AG09319 (cell line): Measurements from ENCODE around the gene MMP2.

ENCODE experiments used
- DNase-seq: peaks from one replicate; pipeline ENCODE4 v3.0.0-alpha.2; 2010; ENCODE audit warnings: low read depth; ENCODE audit errors: extremely low read depth
- CTCF ChIP-seq: IDR thresholded peaks from 2 replicates; pipeline ENCODE4 v1.5.1; 2011; ENCODE audit warnings: low read depth, mild to moderate bottlenecking, inconsistent platforms, low read length, moderate library complexity

MMP2 gene

GRCh38 chr16:55508271-55508921 is 29.4 kb downstream of the MMP2 start:
- no peak for DNase-seq
- no peak for TF ChIP-seq CTCF

DNA sequence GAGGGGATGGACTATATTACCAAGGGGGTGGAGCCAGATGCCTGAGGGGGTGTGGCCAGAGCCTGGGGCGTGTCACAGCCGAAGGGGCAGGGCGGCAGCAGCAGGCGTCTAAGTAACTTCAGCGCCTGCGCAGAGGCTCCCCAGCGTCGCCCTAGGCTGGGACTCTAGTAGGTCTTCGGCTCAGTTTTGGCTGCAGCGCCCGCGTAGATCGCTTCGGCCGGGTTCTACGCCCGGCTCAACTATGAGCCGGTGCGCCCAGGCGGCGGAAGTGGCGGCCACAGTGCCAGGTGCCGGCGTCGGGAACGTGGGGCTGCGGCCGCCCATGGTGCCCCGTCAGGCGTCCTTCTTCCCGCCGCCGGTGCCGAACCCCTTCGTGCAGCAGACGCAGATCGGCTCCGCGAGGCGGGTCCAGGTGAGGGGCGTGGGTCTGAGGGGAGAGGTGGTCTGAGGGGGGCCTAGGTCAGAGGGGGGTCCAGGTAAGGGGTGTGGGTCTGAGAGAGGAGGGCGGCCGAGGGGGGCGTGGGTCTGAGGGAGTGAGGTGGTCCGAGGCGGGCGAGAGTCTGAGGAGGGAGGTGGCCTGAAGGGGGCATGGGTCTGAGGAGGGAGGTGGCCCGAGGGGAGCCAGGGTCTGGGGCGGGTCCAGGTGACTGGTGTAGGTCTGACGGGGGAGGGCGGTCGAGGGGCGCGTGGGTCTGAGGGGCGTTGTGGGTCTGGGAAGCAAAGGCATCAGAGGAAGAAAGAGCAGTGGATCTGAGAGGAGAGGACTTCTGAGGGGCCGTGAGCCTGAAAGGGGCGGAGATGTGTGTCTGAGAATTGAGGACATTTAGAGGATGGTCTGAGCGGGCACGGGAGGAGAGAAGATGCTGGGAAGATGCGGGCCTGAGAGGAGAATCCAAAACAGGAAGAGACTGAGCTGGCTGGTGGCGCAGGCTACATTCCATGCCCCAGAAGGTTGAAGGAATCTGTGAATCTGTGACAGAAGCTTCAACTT is 30.2 kb downstream of the MMP2 start, which contains the start of gene LPCAT2:
Gene LPCAT2, plus strand, starts transcription at position 132 of the 991 bp plus-strand sequence. Its CDS starts 110 bp downstream, at position 242.
- DNase-seq: peak; percentile 59
- no peak; the same call in 1 of the 2 replicates for TF ChIP-seq CTCF

- no peak for TF ChIP-seq CTCF
- no peak for DNase-seq
Measured at GRCh38 chr16:55510185-55510805, 31.3 kb downstream of the MMP2 start.

GRCh38 chr16:55512941-55513340 is 33.9 kb downstream of the MMP2 start:
- no peak for DNase-seq
- TF ChIP-seq CTCF: no peak

GRCh38 chr16:55513616-55514015 is 34.6 kb downstream of the MMP2 start:
- no peak for DNase-seq
- TF ChIP-seq CTCF: no peak

GRCh38 chr16:55515111-55515510 is 36.1 kb downstream of the MMP2 start:
- DNase-seq: no peak
- TF ChIP-seq CTCF: no peak
